ENCODE measurements around the gene OTOP2. TPM values are rescaled to one million over a fixed set of nuclear protein-coding genes. Genes with fewer than 3 reads are reported as not detected.

Gene OTOP2
- total and polyA plus RNA-seq, 2 experiments from 2014 or later, result not detected

GRCh38 chr17:74943808-74944522, 19.9 kb downstream of the OTOP2 start:
- H3K36me3 ChIP-seq, result no peaks in the 10 kb centered on the region
- no peak overlapping the region for H3K4me3 ChIP-seq
- no peaks in the 10 kb centered on the region for H3K9me3 ChIP-seq (ENCODE audit: low read depth)
- H3K4me1 ChIP-seq (ENCODE audit: low read depth), result no peaks in the 10 kb centered on the region
- no peak overlapping the region for H3K27ac ChIP-seq
- no peak for DNase-seq (ENCODE audit: low read depth in 1 of 2, low spot score in 1 of 2)
- no peak for TF ChIP-seq CTCF (IDR thresholded peaks at IDR 0.05; ENCODE audit: low read depth, low read length)
- H3K27me3 ChIP-seq, result peaks cover 74% of the 10 kb centered on the region

DNA sequence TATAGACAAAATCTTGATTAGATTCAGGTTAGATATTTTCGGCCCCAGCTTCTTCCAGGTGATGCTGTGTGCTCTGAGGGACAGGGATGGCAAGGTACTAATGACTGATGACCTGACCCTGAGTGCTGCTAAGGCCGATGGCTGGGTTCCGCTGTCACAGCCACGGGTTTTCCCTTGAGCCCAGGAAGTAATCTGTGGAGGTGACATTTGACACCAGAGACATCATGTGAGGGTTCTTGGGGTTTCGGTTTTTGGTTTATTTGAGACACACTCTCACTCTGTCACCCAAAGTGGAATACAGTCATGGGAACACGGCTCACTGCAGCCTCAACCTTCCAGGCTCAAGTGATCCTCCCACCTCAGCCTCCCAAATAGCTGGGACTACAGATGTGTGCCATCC, 21.5 kb downstream of the OTOP2 start:
- no peak for DNase-seq (ENCODE audit: low read depth in 1 of 2, low spot score in 1 of 2)

GRCh38 chr17:74946641-74947040, 22.6 kb downstream of the OTOP2 start:
- Histone ChIP-seq H3K27ac (no peak overlapping the region), H3K4me3 (no peak overlapping the region), H3K9me3 (ENCODE audit: low read depth) (no peaks in the 10 kb centered on the region), H3K36me3 (no peaks in the 10 kb centered on the region), H3K27me3 (peaks cover 75% of the 10 kb centered on the region), H3K4me1 (ENCODE audit: low read depth) (no peaks in the 10 kb centered on the region)
- no peak for DNase-seq (ENCODE audit: low read depth in 1 of 2, low spot score in 1 of 2)
- no peak for TF ChIP-seq CTCF (IDR thresholded peaks at IDR 0.05; ENCODE audit: low read depth, low read length)

More for the DNA sequence above, 21.5 kb downstream of the OTOP2 start:
- Histone ChIP-seq H3K4me1 (ENCODE audit: low read depth) (no peaks in the 10 kb centered on the region), H3K4me3 (no peak overlapping the region), H3K9me3 (ENCODE audit: low read depth) (no peaks in the 10 kb centered on the region), H3K36me3 (no peaks in the 10 kb centered on the region), H3K27ac (no peak overlapping the region), H3K27me3 (peaks cover 77% of the 10 kb centered on the region)
- no peak for TF ChIP-seq CTCF (IDR thresholded peaks at IDR 0.05; ENCODE audit: low read depth, low read length)

DNA sequence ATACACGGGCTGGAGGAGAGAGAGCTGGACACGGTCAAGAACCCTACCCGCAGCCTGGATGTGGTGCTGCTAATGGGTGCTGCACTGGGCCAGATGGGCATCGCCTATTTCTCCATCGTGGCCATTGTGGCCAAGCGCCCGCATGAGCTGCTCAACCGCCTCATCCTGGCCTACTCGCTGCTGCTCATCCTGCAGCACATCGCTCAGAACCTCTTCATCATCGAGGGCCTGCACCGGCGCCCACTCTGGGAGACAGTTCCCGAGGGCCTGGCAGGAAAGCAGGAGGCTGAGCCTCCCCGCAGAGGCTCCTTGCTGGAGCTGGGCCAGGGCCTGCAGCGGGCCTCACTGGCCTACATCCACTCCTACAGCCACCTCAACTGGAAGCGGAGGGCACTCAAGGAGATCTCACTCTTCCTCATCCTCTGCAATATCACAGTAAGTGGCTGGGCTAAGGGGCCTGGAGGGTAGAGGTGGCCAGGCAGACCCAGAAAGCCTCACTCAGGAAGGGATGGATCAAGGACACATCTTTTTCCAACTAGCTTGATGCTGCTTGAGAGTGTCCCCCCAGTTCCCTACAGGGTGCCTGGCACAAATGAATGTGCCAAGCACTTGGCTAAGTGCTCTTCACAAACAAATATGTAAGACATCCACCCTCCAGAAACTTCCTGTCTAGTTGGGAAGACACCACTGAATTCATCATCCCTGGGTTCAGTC, 23.1 kb downstream of the OTOP2 start:
- no peak for TF ChIP-seq CTCF (IDR thresholded peaks at IDR 0.05; ENCODE audit: low read depth, low read length)
- no peak overlapping the region for H3K27ac ChIP-seq
- no peaks in the 10 kb centered on the region for H3K4me1 ChIP-seq (ENCODE audit: low read depth)
- no peaks in the 10 kb centered on the region for H3K36me3 ChIP-seq
- no peaks in the 10 kb centered on the region for H3K9me3 ChIP-seq (ENCODE audit: low read depth)
- no peak for DNase-seq (ENCODE audit: low read depth in 1 of 2, low spot score in 1 of 2)
- H3K27me3 ChIP-seq, result peaks cover 75% of the 10 kb centered on the region
- H3K4me3 ChIP-seq, result no peak overlapping the region

DNA sequence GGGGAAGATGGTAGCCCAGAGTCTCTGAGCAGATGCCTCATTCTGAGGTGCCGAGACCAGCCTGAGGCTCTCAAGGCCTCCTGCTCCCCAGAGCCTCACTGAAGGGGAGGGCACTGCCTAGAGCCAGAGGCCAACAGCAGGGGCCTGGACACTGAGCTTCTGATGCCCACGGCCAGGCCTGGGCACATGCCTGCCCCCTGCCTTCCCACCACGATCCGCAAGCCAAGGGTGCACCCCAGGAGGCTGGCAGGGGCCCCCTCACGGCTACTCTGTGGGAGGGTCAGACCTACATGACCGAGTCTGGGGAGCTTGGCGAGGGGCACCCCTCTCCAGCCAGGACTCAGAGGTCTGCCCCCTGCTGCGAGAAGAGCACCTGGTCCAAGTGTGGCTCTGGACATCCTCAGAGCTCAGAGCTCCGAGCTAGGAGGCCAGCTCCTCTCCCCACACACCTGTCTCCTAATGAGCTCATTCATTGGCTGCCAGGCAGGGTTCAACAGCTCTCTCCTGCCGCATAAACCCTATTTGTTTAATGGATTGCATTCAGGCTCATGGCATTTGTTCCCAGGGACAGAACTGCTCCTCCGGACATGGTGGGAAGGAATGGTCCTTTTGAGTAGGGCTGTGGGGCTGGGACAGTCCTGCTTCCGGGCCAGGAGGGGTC, 25.5 kb downstream of the OTOP2 start:
- Histone ChIP-seq H3K4me1 (ENCODE audit: low read depth) (no peaks in the 10 kb centered on the region), H3K36me3 (no peaks in the 10 kb centered on the region), H3K9me3 (ENCODE audit: low read depth) (no peaks in the 10 kb centered on the region), H3K27ac (no peak overlapping the region), H3K4me3 (no peak overlapping the region), H3K27me3 (peaks cover 55% of the 10 kb centered on the region)
- DNase-seq (ENCODE audit: low read depth in 1 of 2, low spot score in 1 of 2), result no peak
- no peak for TF ChIP-seq CTCF (IDR thresholded peaks at IDR 0.05; ENCODE audit: low read depth, low read length)
